Esophagus muscularis mucosa (tissue), 4 donors: Measurements from ENCODE around the gene PIP5KL1.

ENCODE experiments used
- EP300 ChIP-seq: sonication (generic); formaldehyde crosslinking; IDR thresholded peaks from one replicate; pipeline ENCODE4 v1.6.1; 2017; ENCODE audit warnings: antibody characterized with exemption
- POLR2A ChIP-seq: fragments of 450-650 bp; IDR thresholded peaks from one replicate; pipeline ENCODE4 v1.6.1; 2017; ENCODE audit warnings: antibody characterized with exemption, moderate library complexity, mild to moderate bottlenecking, low read depth
- POLR2AphosphoS5 ChIP-seq, 2 donors: sonication (generic); formaldehyde crosslinking; IDR thresholded peaks; one replicate each; pipeline ENCODE4 v1.6.1; 2017; ENCODE audit warnings: antibody characterized with exemption in 2 of 2
- TF ChIP-seq, protein P1 (sequence below), 3 experiments: fragments of 200-600 bp in 2 of 3; fragments of 450-650 bp in 1 of 3; sonication (generic) in 2 of 3; IDR thresholded peaks; one replicate each; pipeline ENCODE4 v1.5.1; 2017 to 2019; ENCODE audit warnings: antibody characterized with exemption in 3 of 3, mild to moderate bottlenecking in 2 of 3, moderate library complexity in 1 of 3

DNA sequence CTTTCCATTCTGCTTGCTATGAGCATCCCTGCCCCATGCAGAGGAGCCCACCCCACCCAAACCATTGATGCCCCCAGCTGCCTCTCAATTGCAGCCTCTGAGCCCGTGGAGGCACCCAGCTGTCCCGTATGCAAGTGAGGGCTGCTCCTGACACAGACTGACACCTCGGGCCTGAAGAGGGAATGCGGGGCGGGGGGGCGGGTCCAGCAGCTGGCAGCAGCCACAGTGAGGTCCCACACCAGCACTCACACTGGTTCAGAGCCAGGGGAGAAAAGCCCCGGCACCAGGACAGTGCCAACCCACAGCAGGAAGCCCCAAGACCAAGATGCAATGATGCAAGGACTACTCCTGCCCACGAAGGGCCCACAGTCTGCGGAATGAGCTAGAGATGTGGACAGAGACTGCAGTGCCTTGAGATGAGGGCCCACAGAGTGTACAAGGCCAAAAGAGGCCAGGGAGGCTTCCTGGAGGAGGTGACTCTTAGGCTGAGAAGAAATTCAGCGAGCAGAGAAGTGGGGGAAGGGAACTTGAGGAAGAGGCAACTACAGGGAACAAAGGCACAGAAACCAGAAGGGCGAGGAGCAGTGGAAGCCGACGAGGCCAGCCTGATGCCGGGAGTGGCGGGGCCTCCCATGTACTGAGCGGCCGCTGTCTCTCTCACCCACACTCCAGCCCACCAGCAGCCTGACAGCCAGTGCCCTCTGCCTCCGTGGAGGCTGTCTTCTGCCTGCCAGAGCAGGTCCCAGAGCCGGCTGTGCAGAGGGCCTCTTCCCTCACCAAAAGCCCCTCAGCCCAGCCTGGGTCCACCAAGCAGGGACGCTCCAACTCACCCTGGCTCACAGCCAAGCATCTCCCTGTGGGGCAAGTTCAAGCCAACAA lies 41.0 kb upstream of the PIP5KL1 start:
- TF ChIP-seq, protein P1, sequence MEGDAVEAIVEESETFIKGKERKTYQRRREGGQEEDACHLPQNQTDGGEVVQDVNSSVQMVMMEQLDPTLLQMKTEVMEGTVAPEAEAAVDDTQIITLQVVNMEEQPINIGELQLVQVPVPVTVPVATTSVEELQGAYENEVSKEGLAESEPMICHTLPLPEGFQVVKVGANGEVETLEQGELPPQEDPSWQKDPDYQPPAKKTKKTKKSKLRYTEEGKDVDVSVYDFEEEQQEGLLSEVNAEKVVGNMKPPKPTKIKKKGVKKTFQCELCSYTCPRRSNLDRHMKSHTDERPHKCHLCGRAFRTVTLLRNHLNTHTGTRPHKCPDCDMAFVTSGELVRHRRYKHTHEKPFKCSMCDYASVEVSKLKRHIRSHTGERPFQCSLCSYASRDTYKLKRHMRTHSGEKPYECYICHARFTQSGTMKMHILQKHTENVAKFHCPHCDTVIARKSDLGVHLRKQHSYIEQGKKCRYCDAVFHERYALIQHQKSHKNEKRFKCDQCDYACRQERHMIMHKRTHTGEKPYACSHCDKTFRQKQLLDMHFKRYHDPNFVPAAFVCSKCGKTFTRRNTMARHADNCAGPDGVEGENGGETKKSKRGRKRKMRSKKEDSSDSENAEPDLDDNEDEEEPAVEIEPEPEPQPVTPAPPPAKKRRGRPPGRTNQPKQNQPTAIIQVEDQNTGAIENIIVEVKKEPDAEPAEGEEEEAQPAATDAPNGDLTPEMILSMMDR (IDR thresholded peaks at IDR 0.05) = no peak
- TF ChIP-seq POLR2A = no peak
- TF ChIP-seq EP300 = no peak
- no peak for TF ChIP-seq POLR2AphosphoS5 (IDR thresholded peaks at IDR 0.05)
